Liver (tissue), 9 donors: ENCODE measurements around the gene FOLR3. TPM values are rescaled to one million over a fixed set of nuclear protein-coding genes. Genes with fewer than 3 reads are reported as not detected.

ENCODE experiments used
- DNase-seq: peaks from one replicate; pipeline ENCODE4 v3.0.0-alpha.2; 2017; ENCODE audit warnings: low spot score
- H3K27ac ChIP-seq, 2 donors: one replicate each; pipeline ENCODE4 v1.7.0; 2013; ENCODE audit warnings: inconsistent platforms in 2 of 2, low read length in 2 of 2, control low read depth in 1 of 2, low read depth in 1 of 2, mild to moderate bottlenecking in 1 of 2
- H3K27me3 ChIP-seq, 4 donors: one replicate each; pipeline versions ENCODE4 v1.6.1 to v1.7.0; 2013; ENCODE audit warnings: low read length in 3 of 4, inconsistent platforms in 1 of 4, mild to moderate bottlenecking in 1 of 4, moderate library complexity in 1 of 4; ENCODE audit not compliant: control insufficient read depth in 4 of 4, insufficient read depth in 4 of 4
- H3K36me3 ChIP-seq, 4 donors: one replicate each; pipeline versions ENCODE4 v1.6.1 to v1.7.0; 2013; ENCODE audit warnings: low read length in 3 of 4, mild to moderate bottlenecking in 3 of 4, low read depth in 1 of 4, moderate library complexity in 1 of 4; ENCODE audit not compliant: control insufficient read depth in 4 of 4, insufficient read depth in 3 of 4
- H3K4me1 ChIP-seq, 4 donors: one replicate each; pipeline versions ENCODE4 v1.6.1 to v1.7.0; 2013; ENCODE audit warnings: low read length in 3 of 4, mild to moderate bottlenecking in 3 of 4, moderate library complexity in 1 of 4; ENCODE audit not compliant: control insufficient read depth in 4 of 4, insufficient read depth in 4 of 4
- H3K4me3 ChIP-seq, 3 donors: one replicate each; pipeline versions ENCODE4 v1.6.1 to v1.7.0; 2013; ENCODE audit warnings: low read length in 3 of 3, control low read depth in 1 of 3, low read depth in 1 of 3, mild to moderate bottlenecking in 1 of 3
- H3K9ac ChIP-seq, 2 donors: one replicate each; pipeline ENCODE4 v1.7.0; 2013; ENCODE audit warnings: low read length in 2 of 2, mild to moderate bottlenecking in 2 of 2, moderate library complexity in 2 of 2, control low read depth in 1 of 2, low read depth in 1 of 2
- H3K9me3 ChIP-seq, 4 donors: one replicate each; pipeline versions ENCODE4 v1.6.1 to v1.7.0; 2013; ENCODE audit warnings: low read length in 3 of 4; ENCODE audit not compliant: control insufficient read depth in 4 of 4
- ATF3 ChIP-seq: IDR thresholded peaks from 2 replicates; pipeline ENCODE4 v1.6.1; 2016; ENCODE audit warnings: antibody characterized with exemption
- CTCF ChIP-seq: fragments of 150-350 bp; IDR thresholded peaks from 2 replicates; pipeline ENCODE4 v1.5.1; 2017; ENCODE audit warnings: improper control_type of control experiment, low read depth, low read length; ENCODE audit not compliant: missing input control
- EGR1 ChIP-seq, 2 donors: IDR thresholded peaks; 2 replicates each; pipeline ENCODE4 v1.6.1; 2016 to 2018; ENCODE audit warnings: antibody characterized with exemption in 2 of 2, low read depth in 2 of 2
- FOXA2 ChIP-seq: IDR thresholded peaks from 2 replicates; pipeline ENCODE4 v1.6.1; 2016; ENCODE audit warnings: antibody characterized with exemption
- HNF4A ChIP-seq, 2 donors: conservative IDR thresholded peaks; 2 replicates each; pipeline ENCODE4 v1.6.1; 2016; ENCODE audit warnings: antibody characterized with exemption in 2 of 2, mild to moderate bottlenecking in 2 of 2
- HNF4G ChIP-seq: IDR thresholded peaks from 2 replicates; pipeline ENCODE4 v1.6.1; 2016; ENCODE audit warnings: antibody characterized with exemption
- NR2F2 ChIP-seq: IDR thresholded peaks from 2 replicates; pipeline ENCODE4 v1.6.1; 2016; ENCODE audit warnings: antibody characterized with exemption
- RAD21 ChIP-seq, 2 donors: IDR thresholded peaks; 2 replicates each; pipeline ENCODE4 v1.6.1; 2016; ENCODE audit warnings: antibody characterized with exemption in 2 of 2, mild to moderate bottlenecking in 2 of 2
- REST ChIP-seq: IDR thresholded peaks from 2 replicates; pipeline ENCODE4 v1.6.1; 2016; ENCODE audit warnings: antibody characterized with exemption, mild to moderate bottlenecking
- RXRA ChIP-seq, 2 donors: IDR thresholded peaks; 2 replicates each; pipeline ENCODE4 v1.6.1; 2017 to 2018; ENCODE audit warnings: antibody characterized with exemption in 2 of 2, mild to moderate bottlenecking in 1 of 2
- SP1 ChIP-seq: IDR thresholded peaks from 2 replicates; pipeline ENCODE4 v1.6.1; 2018; ENCODE audit warnings: antibody characterized with exemption, mild to moderate bottlenecking
- YY1 ChIP-seq: IDR thresholded peaks from 2 replicates; pipeline ENCODE4 v1.6.1; 2016; ENCODE audit warnings: antibody characterized with exemption, mild to moderate bottlenecking
- WGBS: extraction: QIAGEN DNeasy Blood & Tissue Kit; methylation state at CpG from one replicate; pipeline ENCODE4 v1.1.7; 2013; 5-methylcytosine and 5-hydroxymethylcytosine counted together
- polyA plus RNA-seq, 2 donors: library from polyadenylated mRNA; stranded (reverse) in 1 of 2; unstranded in 1 of 2; fragments of 200-250 nt in 1 of 2; fragments of >200 nt in 1 of 2; fragmentation: Nextera tagmentation in 1 of 2; extraction: Ambion mirVana in 1 of 2; gene quantifications; one replicate each; pipeline versions ENCODE4 v1.2.1 to v1.2.3, GENCODE V29; 2013 to 2015
- total RNA-seq, 2 donors: library from RNA; depleted of rRNA; stranded (reverse); fragments of >200 nt; gene quantifications; one replicate each; pipeline ENCODE4 v1.2.3, GENCODE V29; 2014
- TF ChIP-seq, protein P1 (sequence below): IDR thresholded peaks from 2 replicates; pipeline ENCODE4 v1.6.1; 2016; ENCODE audit warnings: antibody characterized with exemption
- donor health status: healthy.
- donor health status: healthy.
- donor health status: healthy.
- donor health status: healthy.
- donor health status: healthy.

Gene FOLR3
- total and polyA plus RNA-seq, 4 donors: 0.31 to 2.1 (median 0.86) TPM; not detected in 1

GRCh38 chr11:72116019-72116755 is 19.3 kb upstream of the FOLR3 start:
- H3K4me3 ChIP-seq: no peak overlapping the region
- no peaks in the 10 kb centered on the region for H3K9me3 ChIP-seq
- H3K36me3 ChIP-seq: no peaks in the 10 kb centered on the region
- no peak overlapping the region for H3K27ac ChIP-seq
- DNase-seq: no peak
- no peak overlapping the region for H3K9ac ChIP-seq
- H3K4me1 ChIP-seq: peaks cover 0 to 12% (median 7%) of the 10 kb centered on the region in 4 donors
- 94% methylated on average over 6 of the region's 6 CpGs for WGBS
- TF ChIP-seq, protein P1, sequence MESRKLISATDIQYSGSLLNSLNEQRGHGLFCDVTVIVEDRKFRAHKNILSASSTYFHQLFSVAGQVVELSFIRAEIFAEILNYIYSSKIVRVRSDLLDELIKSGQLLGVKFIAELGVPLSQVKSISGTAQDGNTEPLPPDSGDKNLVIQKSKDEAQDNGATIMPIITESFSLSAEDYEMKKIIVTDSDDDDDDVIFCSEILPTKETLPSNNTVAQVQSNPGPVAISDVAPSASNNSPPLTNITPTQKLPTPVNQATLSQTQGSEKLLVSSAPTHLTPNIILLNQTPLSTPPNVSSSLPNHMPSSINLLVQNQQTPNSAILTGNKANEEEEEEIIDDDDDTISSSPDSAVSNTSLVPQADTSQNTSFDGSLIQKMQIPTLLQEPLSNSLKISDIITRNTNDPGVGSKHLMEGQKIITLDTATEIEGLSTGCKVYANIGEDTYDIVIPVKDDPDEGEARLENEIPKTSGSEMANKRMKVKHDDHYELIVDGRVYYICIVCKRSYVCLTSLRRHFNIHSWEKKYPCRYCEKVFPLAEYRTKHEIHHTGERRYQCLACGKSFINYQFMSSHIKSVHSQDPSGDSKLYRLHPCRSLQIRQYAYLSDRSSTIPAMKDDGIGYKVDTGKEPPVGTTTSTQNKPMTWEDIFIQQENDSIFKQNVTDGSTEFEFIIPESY: no peak
- TF ChIP-seq EGR1 (IDR thresholded peaks at IDR 0.05; ENCODE audit: low read depth in 2 of 2) (no peak), YY1 (no peak), REST (no peak), ATF3 (no peak), CTCF (no peak)
- no peaks in the 10 kb centered on the region for H3K27me3 ChIP-seq

DNA sequence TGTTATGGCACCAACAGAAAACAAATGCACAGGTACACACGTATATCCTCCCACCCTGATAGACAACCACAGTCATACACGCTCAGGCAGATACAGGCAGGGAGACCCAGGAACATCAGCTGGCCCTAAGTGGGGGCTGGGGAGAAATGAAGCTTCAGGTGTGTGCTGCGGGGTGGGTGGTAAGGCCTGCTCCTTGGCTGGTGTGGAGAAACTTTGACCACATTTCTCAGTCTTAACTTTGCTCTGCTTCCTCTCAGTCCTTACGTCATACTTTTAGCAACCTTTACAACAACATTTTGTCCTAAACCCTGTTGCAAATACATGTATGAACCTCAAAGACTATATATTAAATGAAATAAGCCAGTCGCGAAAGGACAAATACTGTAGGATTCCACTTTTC is 16.3 kb upstream of the FOLR3 start:
- H3K36me3 ChIP-seq: no peaks in the 10 kb centered on the region
- no peak for DNase-seq
- H3K27ac ChIP-seq: no peak overlapping the region
- no peaks in the 10 kb centered on the region for H3K27me3 ChIP-seq
- 81% methylated on average over 6 of the region's 6 CpGs for WGBS
- no peaks in the 10 kb centered on the region for H3K4me1 ChIP-seq
- no peak overlapping the region for H3K4me3 ChIP-seq
- no peak overlapping the region for H3K9ac ChIP-seq
- H3K9me3 ChIP-seq: no peaks in the 10 kb centered on the region
- TF ChIP-seq, protein P1: no peak
- no peak for TF ChIP-seq FOXA2
- TF ChIP-seq HNF4G: no peak
- no peak for TF ChIP-seq HNF4A (conservative IDR thresholded peaks at IDR 0.05)
- no peak for TF ChIP-seq EGR1 (IDR thresholded peaks at IDR 0.05; ENCODE audit: low read depth in 2 of 2)
- TF ChIP-seq YY1: no peak
- no peak for TF ChIP-seq REST
- no peak for TF ChIP-seq ATF3
- no peak for TF ChIP-seq RXRA (IDR thresholded peaks at IDR 0.05)
- TF ChIP-seq RAD21 (IDR thresholded peaks at IDR 0.05): no peak
- no peak for TF ChIP-seq SP1
- no peak for TF ChIP-seq NR2F2
- no peak for TF ChIP-seq CTCF
